Duodenal mucosa (tissue), 2 donors: ENCODE measurements around the gene NFIA.

Experiments used
- H3K27ac ChIP-seq: one replicate; pipeline ENCODE4 v1.7.0; 2013; ENCODE audit warnings: low read depth, low read length
- H3K27me3 ChIP-seq, 2 donors: one replicate each; pipeline ENCODE4 v1.7.0; 2013; ENCODE audit warnings: low read length in 2 of 2, control low read depth in 1 of 2; ENCODE audit not compliant: insufficient read depth in 2 of 2, control insufficient read depth in 1 of 2
- H3K36me3 ChIP-seq, 2 donors: one replicate each; pipeline ENCODE4 v1.7.0; 2013; ENCODE audit warnings: low read length in 2 of 2, control low read depth in 1 of 2; ENCODE audit not compliant: insufficient read depth in 2 of 2, control insufficient read depth in 1 of 2
- H3K4me1 ChIP-seq, 2 donors: one replicate each; pipeline ENCODE4 v1.7.0; 2013; ENCODE audit warnings: low read length in 2 of 2, control low read depth in 1 of 2; ENCODE audit not compliant: insufficient read depth in 2 of 2, control insufficient read depth in 1 of 2
- H3K4me3 ChIP-seq, 2 donors: one replicate each; pipeline ENCODE4 v1.7.0; 2013; ENCODE audit warnings: low read length in 2 of 2, low read depth in 1 of 2
- H3K9ac ChIP-seq, 2 donors: one replicate each; pipeline ENCODE4 v1.7.0; 2013; ENCODE audit warnings: low read length in 2 of 2, low read depth in 1 of 2
- H3K9me3 ChIP-seq, 2 donors: one replicate each; pipeline ENCODE4 v1.7.0; 2013; ENCODE audit warnings: low read length in 2 of 2, control low read depth in 1 of 2; ENCODE audit not compliant: control insufficient read depth in 1 of 2

The NFIA gene

DNA sequence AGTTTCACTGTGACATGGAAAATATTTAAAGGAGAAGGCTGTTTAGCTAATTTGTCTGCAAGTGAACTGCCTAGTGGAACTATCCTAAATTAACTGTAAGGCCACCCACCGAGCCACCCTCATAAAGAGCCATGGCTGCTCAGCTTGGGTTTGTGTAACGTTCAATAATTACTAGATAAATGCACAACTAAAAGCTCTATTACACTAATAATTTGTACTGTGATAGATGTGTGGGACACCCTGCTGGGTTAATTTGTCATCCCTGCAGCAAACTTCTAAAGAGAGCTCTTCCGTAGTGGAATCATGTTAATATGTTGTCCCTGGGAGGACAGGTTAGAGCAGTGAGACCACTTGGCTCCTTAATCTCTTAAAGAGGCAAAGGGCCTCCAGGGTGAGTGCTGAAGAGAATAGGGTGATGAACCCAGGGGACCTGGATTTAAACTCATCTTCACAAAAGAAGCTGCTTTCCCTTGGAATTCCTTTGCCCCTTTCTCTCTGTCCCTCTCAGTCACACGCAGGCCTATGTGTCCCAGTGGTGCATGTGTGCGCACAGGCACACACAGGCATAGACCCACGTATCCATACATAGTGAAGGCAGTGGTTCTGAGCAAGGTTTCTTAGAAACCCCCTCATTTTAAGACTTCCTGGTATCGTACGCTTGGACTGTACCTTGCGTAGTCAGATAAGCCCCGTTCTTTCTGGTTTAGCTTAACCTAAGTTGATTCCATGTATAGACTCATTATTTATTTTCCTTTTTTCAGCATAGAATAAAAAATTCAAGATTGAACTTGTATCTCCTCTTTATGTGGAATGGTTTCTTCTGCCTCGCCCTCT lies 310.3 kb downstream of the NFIA start:
- no peaks in the 10 kb centered on the region for H3K27me3 ChIP-seq
- peaks cover 0 to 7% of the 10 kb centered on the region in 2 donors for H3K36me3 ChIP-seq
- no peak overlapping the region for H3K4me3 ChIP-seq
- H3K27ac ChIP-seq = no peak overlapping the region
- H3K9ac ChIP-seq = no peak overlapping the region
- H3K9me3 ChIP-seq = no peaks in the 10 kb centered on the region
- no peaks in the 10 kb centered on the region for H3K4me1 ChIP-seq

DNA sequence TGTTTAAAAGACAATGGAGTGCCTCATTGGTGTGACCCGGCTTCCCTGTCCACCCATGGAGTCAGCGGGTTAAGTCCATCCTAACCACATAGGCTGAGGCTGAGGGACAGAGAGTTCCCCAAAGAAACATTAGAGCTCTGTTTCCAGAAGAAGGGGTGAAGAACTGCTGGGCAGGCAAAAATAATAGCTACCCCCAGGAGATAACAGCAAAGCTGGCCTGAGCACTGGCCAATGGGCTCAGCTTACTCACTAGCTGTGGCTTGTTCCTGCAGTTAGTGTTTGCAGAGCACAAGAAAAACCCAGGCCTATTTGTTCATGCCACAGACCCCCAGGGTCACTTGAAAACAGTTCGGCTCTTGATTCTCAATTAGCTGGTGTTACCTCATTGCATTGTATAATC lies 311.2 kb downstream of the NFIA start:
- Histone ChIP-seq H3K27ac (no peak overlapping the region), H3K4me3 (no peak overlapping the region)

DNA sequence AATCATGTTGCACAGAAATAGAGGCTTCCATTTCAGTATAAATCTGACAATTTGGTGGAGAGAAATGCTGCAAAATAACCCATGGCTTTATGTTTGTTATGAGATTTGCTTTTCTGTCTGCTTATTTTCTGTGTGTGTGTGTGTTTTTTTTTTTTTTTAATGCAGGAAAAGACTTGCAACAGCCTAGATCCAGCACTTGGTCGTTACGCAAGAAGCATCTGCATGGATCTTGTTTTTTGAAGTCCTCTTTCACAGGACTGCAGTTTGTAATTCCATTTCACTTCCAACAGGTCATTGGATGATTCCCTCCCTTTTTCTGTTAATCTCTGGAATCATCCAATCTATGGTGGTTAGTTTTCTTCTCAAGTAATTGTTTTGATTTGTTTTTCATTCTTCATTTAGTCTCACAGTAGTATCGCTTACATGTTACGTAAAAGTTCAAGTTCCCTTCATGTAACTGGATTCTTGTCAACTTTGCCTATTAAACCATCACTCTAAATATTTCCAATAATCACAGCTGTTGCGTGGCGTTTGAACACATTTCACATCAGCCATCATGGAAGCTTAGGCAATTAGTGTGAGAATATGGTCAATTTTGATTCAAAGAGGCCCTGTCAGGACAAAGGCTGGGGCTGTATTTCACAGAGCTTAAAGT lies 312.9 kb downstream of the NFIA start:
- H3K9ac ChIP-seq = no peak overlapping the region

More for the DNA sequence above, 311.2 kb downstream of the NFIA start:
- no peaks in the 10 kb centered on the region for H3K4me1 ChIP-seq
- H3K27me3 ChIP-seq = no peaks in the 10 kb centered on the region
- H3K9me3 ChIP-seq = no peaks in the 10 kb centered on the region
- H3K36me3 ChIP-seq = peaks cover 0 to 7% of the 10 kb centered on the region in 2 donors
- H3K9ac ChIP-seq = no peak overlapping the region

DNA sequence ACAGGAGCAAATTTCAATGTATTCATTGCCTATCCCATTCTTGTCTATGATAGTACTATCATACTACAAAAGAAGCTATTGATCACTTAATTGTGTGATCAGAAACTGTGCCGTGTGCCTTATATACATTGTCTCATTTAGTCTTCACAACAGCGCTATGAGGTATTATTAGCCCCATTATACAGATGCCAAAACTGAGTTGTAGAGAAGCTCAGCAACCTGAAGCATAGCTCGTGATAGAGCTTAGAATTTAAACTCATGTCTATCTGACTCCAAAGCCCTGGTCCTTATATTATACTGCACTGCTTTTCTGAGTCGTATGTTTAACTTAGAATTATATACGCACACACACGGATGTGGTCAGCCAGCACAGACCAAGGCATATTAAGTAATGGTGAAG lies 315.1 kb downstream of the NFIA start:
- Histone ChIP-seq H3K27ac (no peak overlapping the region), H3K9me3 (no peaks in the 10 kb centered on the region), H3K36me3 (peaks cover 0 to 3% of the 10 kb centered on the region in 2 donors), H3K4me3 (no peak overlapping the region), H3K4me1 (no peaks in the 10 kb centered on the region), H3K27me3 (no peaks in the 10 kb centered on the region), H3K9ac (no peak overlapping the region)

More for the DNA sequence above, 312.9 kb downstream of the NFIA start:
- no peaks in the 10 kb centered on the region for H3K4me1 ChIP-seq
- H3K27ac ChIP-seq = no peak overlapping the region
- H3K4me3 ChIP-seq = no peak overlapping the region
- H3K36me3 ChIP-seq = peaks cover 0 to 3% of the 10 kb centered on the region in 2 donors
- no peaks in the 10 kb centered on the region for H3K9me3 ChIP-seq
- no peaks in the 10 kb centered on the region for H3K27me3 ChIP-seq

DNA sequence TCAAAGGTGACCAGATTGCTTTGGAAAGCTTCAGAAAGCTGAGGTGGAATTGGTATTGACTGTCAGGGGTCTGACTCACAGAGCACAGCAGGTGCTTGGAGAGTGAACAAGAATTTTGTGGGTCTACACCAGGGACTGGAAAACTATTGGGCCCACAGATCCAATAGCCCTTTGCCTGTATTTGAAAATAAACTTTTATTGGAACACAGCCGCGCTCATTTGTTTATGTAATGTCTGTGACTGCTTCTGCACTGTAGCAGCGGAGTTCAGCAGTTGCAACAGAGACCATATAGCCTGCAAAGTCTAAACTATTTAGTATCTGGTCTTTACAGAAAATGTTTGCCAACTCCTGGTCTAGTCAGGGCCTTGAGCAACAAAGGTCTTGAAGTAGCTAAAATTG lies 315.6 kb downstream of the NFIA start:
- Histone ChIP-seq H3K4me3 (no peak overlapping the region), H3K9me3 (no peaks in the 10 kb centered on the region), H3K27ac (no peak overlapping the region), H3K4me1 (no peaks in the 10 kb centered on the region), H3K36me3 (peaks cover 0 to 3% of the 10 kb centered on the region in 2 donors), H3K27me3 (no peaks in the 10 kb centered on the region), H3K9ac (no peak overlapping the region)

DNA sequence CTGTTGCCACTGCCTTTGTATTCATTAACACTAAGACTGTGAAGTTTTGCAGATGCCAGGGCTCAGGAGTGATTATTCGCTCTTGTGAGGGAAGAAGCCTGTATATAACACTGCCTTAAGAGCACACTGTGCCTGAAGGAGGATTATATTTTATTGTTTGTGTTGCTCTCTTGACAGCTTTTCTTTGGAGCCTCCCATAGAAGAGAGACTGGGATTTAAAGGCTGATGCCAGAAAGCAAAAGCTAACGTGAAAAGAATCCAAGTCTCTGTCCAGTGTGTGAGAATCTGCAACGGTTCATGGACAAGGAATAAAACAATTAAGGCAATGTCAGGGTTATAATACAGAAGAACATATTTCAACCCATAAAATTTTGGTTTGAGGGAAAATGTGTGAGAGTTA lies 316.8 kb downstream of the NFIA start:
- no peaks in the 10 kb centered on the region for H3K9me3 ChIP-seq
- no peaks in the 10 kb centered on the region for H3K27me3 ChIP-seq
- H3K4me3 ChIP-seq = no peak overlapping the region
- H3K9ac ChIP-seq = no peak overlapping the region
- H3K4me1 ChIP-seq = peaks cover 0 to 5% of the 10 kb centered on the region in 2 donors
- no peak overlapping the region for H3K27ac ChIP-seq
- H3K36me3 ChIP-seq = no peaks in the 10 kb centered on the region

DNA sequence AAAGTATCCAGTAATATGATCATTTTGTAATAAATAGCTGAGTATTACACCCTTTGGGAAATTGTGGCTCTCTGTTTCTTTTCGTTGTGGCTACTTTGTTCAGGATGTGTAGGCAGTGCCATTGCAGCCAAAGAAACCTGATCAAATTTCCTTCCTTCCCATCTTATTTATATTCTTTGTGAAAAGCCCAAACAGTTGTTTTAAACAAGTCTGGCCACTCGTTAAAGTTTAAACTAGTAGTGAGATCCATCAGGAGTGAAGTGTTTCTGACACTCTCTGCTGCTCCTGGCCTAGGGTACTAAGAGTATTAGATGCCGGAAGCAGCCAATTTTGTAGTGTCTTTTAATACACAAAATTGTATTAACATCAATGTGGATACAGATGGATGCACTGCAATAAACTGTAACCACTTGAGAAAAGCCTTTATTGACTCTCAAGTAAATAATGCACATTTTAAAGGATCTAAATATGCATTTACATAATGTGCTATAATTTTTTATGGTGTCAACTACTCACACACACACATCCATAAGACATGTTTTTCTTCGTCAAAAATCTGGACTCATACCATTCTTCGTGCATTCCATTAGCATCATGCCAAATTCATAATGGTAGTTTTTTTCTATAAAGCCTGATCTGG lies 317.9 kb downstream of the NFIA start:
- Histone ChIP-seq H3K36me3 (peaks cover 0 to 4% of the 10 kb centered on the region in 2 donors), H3K4me3 (no peak overlapping the region), H3K4me1 (peaks cover 0 to 8% of the 10 kb centered on the region in 2 donors), H3K27ac (no peak overlapping the region), H3K9me3 (no peaks in the 10 kb centered on the region), H3K27me3 (no peaks in the 10 kb centered on the region), H3K9ac (no peak overlapping the region)

DNA sequence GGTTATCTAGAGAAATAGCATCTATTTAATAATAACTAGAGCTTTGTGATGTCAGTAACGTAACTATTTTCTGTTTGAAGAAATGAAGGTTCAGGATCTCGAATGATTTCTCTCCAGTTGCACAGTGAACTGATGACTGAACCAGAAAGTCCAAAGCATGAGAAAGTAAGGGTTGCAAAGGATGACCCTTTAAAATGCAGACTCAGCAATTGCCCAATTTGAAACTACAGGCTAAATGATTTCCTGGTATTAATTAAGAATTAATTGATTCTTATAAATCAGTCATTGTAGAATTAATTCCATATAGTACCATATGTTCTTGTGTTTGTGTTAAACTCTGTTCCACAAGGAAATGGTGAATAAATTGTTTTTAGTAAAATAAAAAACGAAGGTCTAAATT lies 318.6 kb downstream of the NFIA start:
- H3K4me1 ChIP-seq = peaks cover 0 to 8% of the 10 kb centered on the region in 2 donors
- H3K27ac ChIP-seq = no peak overlapping the region
- no peak overlapping the region for H3K4me3 ChIP-seq
- H3K27me3 ChIP-seq = no peaks in the 10 kb centered on the region
- peaks cover 0 to 5% of the 10 kb centered on the region in 2 donors for H3K36me3 ChIP-seq
- no peak overlapping the region for H3K9ac ChIP-seq
- no peaks in the 10 kb centered on the region for H3K9me3 ChIP-seq

DNA sequence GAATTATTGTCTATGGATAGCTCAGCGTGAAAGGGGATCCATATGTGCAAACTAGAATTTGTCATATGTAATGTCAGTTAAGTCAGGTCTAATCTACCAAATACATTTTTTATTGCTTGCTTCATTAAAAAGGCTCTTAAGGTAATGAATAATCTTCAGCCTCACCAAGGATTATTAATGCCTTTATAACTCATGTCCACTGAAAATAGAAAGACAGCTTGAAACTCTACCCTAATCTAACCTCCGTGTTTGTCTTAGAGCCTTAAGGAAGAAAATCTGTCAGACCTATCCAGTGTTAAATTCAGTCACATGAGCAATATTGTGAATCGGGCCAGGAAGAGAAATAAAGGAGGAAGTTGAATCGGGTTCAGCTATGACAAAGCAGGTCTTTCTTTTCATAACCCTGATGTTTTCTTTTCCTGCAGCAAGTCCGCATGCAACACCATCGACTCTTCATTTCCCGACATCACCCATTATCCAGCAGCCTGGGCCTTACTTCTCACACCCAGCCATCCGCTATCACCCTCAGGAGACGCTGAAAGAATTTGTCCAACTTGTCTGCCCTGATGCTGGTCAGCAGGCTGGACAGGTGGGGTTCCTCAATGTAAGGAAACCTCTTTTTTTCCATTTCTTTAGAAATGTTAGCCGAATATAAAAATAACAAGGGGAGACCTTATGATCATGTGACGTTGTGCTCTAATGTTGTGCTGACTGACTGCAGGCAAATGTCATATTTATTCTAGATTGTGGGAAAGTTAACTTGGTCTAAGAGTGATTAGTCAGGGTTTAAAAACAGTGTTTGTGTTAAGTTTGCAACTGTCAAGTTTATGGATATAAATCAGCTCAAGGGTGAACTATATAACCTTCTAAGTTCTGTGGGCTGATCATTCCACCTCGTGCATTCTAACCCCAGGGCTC lies 321.6 kb downstream of the NFIA start:
- Histone ChIP-seq H3K9me3 (no peaks in the 10 kb centered on the region), H3K9ac (no peak overlapping the region), H3K4me3 (no peak overlapping the region), H3K27me3 (no peaks in the 10 kb centered on the region), H3K36me3 (peaks cover 22 to 31% of the 10 kb centered on the region in 2 donors), H3K4me1 (peaks cover 0 to 8% of the 10 kb centered on the region in 2 donors), H3K27ac (no peak overlapping the region)
